ENCODE data around the gene RANBP9. TPM values are rescaled to one million over a fixed set of nuclear protein-coding genes. Genes with fewer than 3 reads are reported as not detected.

RANBP9 gene
- total RNA-seq, 1 experiment from 2014 or later, result 27.6 TPM

DNA sequence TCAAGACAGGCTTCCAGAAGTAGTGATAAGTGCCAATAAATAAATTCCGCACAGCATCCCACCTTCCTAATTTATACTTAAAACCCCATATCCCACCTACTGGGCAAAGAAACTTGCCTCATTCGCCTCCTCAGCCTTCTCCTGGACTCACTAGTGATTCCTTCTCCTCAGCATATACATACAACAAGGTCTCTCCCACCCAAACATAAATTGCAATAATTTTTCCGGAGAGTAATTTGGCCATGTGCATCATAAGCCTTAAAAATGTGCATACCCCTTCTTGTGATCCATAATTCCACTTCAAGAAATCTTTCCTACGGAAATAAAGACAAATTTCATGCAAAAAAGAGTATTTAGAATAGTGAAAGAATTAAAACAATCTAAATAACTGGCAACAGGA, 26.8 kb downstream of the RANBP9 start:
- in situ Hi-C loops (cut with HindIII; ENCODE audit: low pct_unique_long_range_greater_than_20kb, low sequenced_read_pairs), result no loop called here

DNA sequence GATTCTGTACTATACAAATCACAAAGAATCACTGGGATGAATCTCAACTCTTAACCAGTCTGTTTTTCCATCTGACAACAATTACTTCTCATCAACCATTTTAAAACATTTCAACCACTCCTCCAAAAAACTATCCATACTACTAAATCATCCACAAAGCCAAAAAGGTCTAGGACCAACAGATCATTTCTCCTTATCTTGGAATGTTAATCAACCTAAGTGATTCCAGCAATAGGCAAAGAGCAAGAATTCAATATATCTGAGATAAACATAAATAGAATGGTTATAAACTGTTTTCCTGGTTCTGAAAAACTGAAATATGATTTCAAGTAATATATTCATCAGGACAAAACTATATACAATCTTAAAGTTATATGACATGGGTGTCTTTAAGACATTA, 28.6 kb downstream of the RANBP9 start:
- no peak for DNase-seq (ENCODE audit: low read depth)
- in situ Hi-C loops (cut with HindIII; ENCODE audit: low pct_unique_long_range_greater_than_20kb, low sequenced_read_pairs), result no loop called here

More for the DNA sequence above, 26.8 kb downstream of the RANBP9 start:
- DNase-seq (ENCODE audit: low read depth), result no peak

DNA sequence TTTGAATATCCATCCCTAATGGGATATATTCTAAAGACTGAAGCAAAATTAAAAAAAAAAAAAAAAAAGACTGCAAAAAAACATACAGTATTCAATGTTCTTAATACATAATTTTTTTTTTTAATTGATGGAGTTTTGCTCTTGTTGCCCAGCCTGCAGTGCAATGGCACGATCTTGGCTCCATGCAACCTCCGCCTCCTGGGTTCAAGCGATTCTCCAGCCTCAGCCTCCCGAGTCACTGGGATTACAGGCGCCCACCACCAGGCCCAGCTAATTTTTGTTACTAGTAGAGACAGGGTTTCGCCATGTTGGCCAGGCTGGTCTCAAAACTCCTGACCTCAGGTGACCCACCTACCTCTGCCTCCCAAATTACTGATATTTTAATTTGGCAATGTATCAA, 29.3 kb downstream of the RANBP9 start:
- in situ Hi-C loops (cut with HindIII; ENCODE audit: low pct_unique_long_range_greater_than_20kb, low sequenced_read_pairs), result no loop called here
- DNase-seq (ENCODE audit: low read depth), result no peak

DNA sequence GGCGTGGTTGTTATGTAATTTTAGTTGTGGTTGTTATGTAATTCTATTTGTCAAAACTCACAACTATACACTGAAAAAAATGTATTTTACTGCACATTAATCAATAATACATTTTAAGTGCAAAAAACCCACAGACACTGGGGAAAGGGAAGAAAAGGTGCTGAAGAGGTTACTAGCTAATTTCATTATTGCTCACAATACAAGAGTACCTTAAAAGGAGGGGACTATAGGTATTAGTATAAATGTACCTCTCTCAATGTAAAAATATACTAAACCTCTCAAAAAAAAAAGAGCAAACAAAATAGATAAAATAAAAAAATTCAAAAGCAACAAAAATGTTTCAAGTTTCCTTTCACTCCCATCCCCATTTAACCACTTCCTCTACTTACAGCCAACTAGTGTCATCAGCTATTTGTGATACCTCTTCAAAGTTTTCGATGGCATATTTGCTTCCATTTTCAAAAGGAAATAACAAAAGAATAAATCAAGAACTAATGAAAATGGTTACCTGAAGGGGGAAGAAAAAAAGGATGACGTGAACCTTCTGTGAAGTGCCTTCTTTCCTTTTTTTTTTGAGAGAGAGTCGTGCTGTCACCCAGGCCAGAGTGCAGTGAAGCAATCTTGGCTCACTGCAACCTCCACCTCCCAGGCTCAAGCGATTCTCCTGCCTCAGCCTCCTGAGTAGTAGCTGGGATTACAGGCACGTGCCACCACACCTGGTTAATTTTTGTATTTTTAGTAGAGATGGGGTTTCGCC, 30.2 kb downstream of the RANBP9 start:
- in situ Hi-C loops (cut with HindIII; ENCODE audit: low pct_unique_long_range_greater_than_20kb, low sequenced_read_pairs), result no loop called here
- no peak for DNase-seq (ENCODE audit: low read depth)

DNA sequence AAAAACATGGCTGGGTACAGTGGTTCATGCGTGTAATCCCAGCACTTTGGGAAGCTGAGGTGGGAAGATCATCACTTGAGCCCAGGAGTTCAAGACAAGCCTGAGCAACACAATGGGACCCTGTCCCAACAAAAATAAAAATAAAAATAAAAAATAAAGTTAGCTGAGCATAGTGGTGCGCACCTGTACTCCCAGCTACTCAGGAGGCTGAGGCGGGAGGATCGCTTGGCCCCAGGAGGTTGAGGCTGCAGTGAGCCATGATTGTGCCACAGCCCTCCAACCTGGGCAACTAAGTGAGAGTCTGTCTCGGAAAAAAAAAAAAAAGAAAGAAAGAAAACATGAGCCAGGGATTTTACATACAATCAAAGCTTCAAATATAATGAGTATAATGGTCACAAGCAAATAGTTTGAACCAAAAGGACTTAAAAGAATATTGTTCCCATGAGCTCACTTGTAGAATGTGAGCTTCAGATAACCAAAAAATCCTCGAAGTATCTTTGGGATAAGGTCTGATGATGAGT, 31.1 kb downstream of the RANBP9 start:
- in situ Hi-C loops (cut with HindIII; ENCODE audit: low pct_unique_long_range_greater_than_20kb, low sequenced_read_pairs), result no loop called here
- no peak for DNase-seq (ENCODE audit: low read depth)

DNA sequence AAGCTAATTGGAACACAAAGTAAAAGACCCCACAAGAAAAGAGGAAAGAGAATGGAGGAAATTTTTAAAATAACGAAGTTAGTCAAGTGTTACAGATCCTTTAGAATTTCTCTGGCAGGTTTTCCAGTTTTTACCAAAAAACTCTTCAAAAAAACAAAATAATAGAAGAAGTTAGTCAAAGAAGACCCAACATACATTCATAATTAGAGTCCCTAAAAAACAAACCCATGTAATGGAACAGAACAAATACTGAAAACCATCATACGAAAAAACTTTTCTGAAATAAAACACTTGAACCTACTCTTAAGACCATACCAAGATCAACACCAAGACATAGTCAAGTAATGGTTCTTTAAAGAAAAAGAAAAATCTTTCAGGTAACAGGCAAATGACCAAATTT, 31.6 kb downstream of the RANBP9 start:
- in situ Hi-C loops (cut with HindIII; ENCODE audit: low pct_unique_long_range_greater_than_20kb, low sequenced_read_pairs), result no loop called here
- no peak for DNase-seq (ENCODE audit: low read depth)

DNA sequence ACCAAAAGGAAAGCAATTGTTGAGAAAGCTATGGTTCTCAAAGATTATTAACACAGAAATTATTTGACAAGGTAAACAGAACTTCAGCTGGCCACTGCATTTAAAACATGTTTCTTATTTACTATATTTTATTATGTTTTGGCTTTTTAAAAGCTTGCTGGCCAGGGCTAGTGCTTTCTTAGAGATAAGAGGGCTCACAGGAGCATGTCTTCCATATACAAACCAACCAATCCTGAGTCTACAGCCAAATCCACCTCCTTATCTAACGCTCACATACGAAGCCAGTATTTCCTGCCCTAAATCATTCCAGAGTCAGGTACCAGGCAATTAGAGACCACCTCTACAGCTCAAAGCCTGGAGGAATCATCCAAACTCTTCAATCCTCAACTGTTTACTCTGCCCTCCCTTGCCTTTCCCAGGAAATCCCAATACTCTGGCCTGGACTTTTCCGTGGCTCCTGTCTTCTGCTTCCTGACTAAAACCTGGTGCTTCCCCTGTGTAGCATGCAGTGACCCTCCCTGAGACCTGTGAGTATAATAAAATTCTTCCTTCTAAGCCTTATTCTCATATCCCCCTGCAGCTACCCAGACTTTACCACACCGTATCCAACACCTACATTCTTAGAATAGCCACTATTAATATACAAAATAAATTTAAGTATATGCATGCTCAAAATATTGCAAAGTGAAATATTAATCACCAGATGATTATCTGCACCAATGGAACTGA, 33.2 kb downstream of the RANBP9 start:
- DNase-seq (ENCODE audit: low read depth), result no peak
- in situ Hi-C loops (cut with HindIII; ENCODE audit: low pct_unique_long_range_greater_than_20kb, low sequenced_read_pairs), result no loop called here

DNA sequence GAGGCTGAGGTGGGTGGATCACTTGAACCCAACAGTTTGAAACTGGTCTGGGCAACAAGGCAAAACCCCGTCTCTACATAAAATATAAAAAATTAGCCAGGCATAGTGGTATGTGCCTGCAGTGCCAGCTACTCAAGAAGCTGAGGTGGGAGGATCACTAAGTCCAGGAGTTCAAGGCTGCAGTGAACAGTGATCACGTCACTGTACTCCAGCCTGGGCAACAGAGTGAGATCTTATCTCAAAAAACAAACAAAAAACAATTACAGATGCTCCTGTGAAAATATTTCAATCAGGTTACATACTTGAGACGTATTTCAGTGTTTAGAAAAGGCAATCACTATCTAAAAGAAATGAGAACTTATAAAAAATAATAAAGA, 33.8 kb downstream of the RANBP9 start:
- in situ Hi-C loops (cut with HindIII; ENCODE audit: low pct_unique_long_range_greater_than_20kb, low sequenced_read_pairs), result no loop called here
- DNase-seq (ENCODE audit: low read depth), result no peak

DNA sequence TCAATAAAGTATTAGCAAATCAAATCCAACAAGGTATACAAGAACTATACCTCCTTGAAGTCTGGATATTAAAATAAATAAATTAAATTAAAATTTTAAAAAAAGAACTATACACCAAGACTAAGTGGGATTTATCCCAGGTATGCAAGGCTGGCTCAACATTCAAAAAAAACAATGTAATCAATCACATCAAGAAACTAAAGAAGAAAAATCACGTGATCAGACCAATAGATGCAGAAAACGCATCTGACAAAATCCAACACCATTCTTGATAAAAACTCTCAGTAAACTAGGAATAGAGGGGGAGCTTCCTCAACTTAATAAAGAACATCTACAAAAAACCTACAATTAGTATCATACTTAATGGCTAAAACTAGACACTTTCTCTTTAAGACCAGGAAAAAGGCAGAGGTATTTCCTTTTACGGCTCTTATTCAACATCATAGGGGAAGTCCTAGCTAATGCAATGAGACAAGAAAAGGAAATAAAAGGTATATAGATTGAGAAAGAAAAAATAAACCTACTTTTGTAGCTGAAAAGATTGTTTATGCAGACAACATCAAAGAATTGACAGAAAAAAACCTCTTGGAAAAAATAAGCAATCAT, 35.0 kb downstream of the RANBP9 start:
- DNase-seq (ENCODE audit: low read depth), result no peak
- in situ Hi-C loops (cut with HindIII; ENCODE audit: low pct_unique_long_range_greater_than_20kb, low sequenced_read_pairs), result no loop called here

DNA sequence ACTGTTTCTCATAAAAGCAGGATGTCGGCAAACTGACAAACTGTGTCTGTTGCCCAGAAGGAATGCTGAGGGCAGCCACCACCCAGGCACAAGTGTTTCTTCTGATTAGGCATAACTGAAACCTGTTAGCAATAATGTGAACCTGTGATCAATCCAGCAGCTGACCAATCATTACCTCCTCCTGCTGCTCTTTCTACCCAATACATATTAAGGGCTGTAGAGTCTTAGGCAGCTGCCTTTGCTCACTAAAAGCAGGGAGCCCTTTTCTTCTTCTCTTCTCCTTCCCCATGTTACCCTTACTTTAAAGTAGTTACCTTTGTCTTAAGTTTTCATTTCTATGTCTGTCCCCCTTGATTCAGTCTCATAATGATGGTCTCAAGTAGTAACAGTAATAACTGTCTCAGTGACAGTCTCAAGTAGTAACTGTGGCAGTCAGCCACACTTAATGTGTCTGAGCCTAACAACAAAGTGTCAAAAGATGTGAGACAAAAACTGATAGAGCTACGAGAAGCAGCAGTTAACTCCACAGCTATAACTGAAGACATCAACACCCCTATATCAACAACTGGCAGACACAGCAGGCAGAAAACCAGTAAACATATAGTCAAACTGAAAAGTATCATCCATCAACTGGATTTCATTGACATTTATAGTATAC, 37.0 kb downstream of the RANBP9 start:
- in situ Hi-C loops (cut with HindIII; ENCODE audit: low pct_unique_long_range_greater_than_20kb, low sequenced_read_pairs), result no loop called here
- DNase-seq (ENCODE audit: low read depth), result no peak

DNA sequence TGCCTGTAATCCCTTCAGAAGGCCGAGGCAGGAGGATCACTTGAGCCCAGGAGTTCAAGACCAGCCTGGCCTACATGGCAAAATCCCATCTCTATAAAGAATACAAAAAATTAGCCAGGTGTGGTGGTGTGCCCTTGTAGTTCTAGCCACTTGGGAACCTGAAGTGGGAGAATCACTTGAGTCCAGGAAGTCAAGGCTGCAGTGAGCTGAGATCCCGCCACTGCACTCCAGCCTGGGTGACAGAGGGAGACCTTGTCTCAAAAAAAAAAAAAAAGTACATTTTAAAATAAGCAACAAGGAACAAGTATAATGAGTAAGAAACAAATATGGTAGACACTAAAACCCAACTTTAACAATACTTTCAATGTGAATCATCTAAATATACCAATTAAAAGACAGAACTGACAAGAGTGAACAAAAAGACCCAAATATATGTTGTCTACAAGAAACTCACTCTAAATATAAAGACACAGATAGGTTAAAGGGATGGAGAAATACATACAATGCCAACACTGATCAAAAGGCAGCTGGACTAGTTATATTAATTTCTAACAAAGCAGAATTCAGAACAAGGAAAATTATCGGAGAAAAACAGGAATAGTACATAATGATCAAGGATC, 37.7 kb downstream of the RANBP9 start:
- in situ Hi-C loops (cut with HindIII; ENCODE audit: low pct_unique_long_range_greater_than_20kb, low sequenced_read_pairs), result no loop called here

DNA sequence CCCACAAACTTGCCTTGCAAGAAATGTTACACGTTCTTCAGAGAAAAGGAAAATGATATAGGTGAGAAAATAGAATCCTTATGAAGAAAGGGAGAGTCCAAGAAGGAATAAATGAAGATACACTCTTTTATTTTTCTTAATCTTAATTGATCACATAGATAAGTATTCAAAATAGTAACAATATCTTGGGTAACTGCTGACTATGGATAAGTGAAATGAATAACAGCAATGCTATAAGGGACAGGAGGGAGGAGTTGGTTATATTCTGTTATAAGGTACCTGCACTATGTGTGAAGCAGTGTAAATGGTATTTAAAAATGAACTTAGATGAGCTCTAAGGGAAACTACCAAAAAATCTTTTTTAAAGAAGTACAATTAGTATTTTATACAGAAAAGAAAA, 38.3 kb downstream of the RANBP9 start:
- no peak for DNase-seq (ENCODE audit: low read depth)
- in situ Hi-C loops (cut with HindIII; ENCODE audit: low pct_unique_long_range_greater_than_20kb, low sequenced_read_pairs), result no loop called here

More for the DNA sequence above, 37.7 kb downstream of the RANBP9 start:
- DNase-seq (ENCODE audit: low read depth), result no peak

DNA sequence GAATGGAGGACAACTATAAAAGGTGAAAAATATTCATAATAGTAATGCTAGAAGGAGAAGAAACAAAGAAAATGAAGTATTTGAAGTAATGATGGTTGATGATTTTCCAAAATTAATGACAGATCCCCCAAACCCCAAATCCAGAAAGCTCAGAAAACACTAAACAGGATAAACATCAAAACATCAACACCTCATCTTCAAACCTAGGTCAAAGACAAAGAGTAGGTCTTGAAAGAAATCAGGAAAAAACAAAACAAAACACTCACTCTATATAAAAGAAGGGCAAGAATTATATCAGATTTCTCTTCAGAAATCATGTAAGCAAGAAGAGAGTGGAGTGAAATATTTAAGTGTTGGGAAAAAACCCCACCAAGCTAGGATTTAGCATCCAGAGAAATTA, 38.7 kb downstream of the RANBP9 start:
- no peak for DNase-seq (ENCODE audit: low read depth)
- in situ Hi-C loops (cut with HindIII; ENCODE audit: low pct_unique_long_range_greater_than_20kb, low sequenced_read_pairs), result no loop called here

DNA sequence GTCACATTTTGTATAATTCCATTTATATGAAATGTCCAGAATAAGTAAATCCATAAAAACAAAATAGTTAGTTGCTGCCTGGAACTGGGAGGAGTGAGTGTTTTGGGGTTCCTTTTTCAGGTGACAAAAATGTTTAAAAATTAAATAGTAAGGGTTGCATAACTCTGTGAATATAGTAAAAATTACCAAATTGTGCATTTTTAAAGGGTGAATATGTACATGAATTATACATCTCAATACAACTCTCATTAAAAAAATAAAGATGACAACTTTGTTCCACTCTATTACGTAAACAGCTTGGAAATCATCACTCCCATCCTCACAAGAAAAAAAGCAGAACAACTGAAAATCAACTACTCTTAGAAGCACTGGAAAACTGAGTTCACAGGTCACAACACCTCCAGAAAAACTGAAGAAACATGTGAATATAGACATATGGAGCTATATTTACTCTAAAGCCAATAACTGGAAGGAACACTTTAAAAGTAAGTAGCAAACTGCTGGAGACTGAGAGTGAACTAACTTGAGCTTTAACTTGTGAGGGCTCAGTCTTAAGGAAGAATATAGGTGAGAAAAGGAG, 40.0 kb downstream of the RANBP9 start:
- no peak for DNase-seq (ENCODE audit: low read depth)

DNA sequence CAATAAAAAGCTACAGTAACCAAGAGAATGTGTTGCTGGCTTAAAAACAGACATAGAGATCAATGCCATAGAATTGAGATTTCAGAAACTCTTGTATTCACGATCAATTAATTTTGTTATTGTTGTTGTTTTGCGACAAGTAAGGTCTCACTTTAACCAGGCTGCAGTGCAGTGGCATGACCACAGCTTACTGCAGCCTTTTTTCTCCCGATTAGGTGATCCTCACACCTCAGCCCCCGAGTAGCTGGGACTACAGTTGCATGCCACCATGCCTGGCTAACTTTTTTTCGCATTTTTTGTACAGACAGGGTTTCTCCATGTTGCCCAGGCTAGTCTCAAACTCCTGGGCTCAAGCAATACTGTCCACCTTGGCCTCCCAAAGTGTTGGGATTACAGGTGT, 42.2 kb downstream of the RANBP9 start:
- DNase-seq (ENCODE audit: low read depth), result no peak
- in situ Hi-C loops (cut with HindIII; ENCODE audit: low pct_unique_long_range_greater_than_20kb, low sequenced_read_pairs), result no loop called here

More for the DNA sequence above, 40.0 kb downstream of the RANBP9 start:
- in situ Hi-C loops (cut with HindIII; ENCODE audit: low pct_unique_long_range_greater_than_20kb, low sequenced_read_pairs), result no loop called here

DNA sequence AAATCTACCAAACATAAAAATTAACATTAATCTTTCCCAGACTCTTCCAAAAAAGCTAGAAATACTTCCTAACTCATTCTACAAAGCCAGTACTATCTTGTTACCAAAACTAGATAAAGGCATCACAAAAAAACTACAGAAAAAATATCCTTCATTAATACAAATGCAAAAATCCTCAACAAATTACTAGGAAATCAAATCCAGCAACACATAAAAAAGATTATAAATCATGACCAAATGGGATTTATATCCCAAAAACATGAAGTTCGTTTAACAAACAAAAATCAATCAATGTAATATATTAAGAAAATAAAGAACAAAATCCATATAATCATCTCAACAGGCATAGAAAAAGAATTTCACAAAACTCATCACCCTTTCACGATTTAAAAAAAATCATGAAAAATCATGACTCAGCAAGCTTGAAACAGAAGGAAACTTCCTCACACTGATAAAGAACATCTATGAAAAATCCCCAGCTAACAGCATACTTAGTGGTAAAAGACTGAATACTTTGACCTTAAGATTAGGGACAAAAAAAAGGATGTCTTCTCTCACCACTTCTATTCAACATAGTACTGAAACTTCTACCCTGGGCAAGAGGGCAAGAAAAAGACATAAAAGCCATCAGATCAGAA, 43.2 kb downstream of the RANBP9 start:
- in situ Hi-C loops (cut with HindIII; ENCODE audit: low pct_unique_long_range_greater_than_20kb, low sequenced_read_pairs), result no loop called here
- DNase-seq (ENCODE audit: low read depth), result peak; percentile 12

DNA sequence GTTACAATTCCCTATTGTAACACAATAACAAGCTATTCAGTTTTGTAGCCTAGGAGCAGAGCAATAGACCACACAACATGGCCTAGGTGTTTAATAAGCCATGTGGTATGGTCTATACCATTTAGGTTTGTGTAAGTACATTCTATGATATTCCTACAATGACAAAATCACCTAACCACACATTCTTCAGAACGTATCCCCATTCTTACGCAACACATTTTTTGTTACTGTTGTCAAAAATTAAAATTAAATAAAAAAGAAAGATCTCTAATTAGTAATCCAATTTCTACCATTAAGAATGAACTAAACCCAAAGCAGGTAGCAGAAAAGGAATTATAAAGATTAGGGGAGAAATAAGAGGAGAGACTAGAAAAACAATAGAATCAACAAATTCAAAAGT, 44.0 kb downstream of the RANBP9 start:
- DNase-seq (ENCODE audit: low read depth), result no peak
- in situ Hi-C loops (cut with HindIII; ENCODE audit: low pct_unique_long_range_greater_than_20kb, low sequenced_read_pairs), result no loop called here
